Memory B cell (primary cell): Measurements from ENCODE around the gene DUSP2.

Experiments used
- ATAC-seq: fragments of 150-1000 bp; cut with Tn5 transposase; 2 replicates; pipeline ENCODE4 v1.10.0; 2021; ENCODE audit warnings: low read depth, mild to moderate bottlenecking, moderate library complexity
- DNase-seq, 2 donors: peaks; one replicate each; pipeline ENCODE4 v3.0.0; 2022; ENCODE audit warnings: low spot score in 2 of 2
- H3K27ac Mint-ChIP-seq: one replicate; pipeline ENCODE4 v1.8.0; 2022; ENCODE audit warnings: mild to moderate bottlenecking, moderate library complexity, mixed read lengths
- H3K27me3 Mint-ChIP-seq: one replicate; pipeline ENCODE4 v1.8.0; 2022; ENCODE audit warnings: mixed read lengths
- H3K36me3 Mint-ChIP-seq: one replicate; pipeline ENCODE4 v1.8.0; 2022; ENCODE audit warnings: mild to moderate bottlenecking, mixed read lengths
- H3K4me1 Mint-ChIP-seq: one replicate; pipeline ENCODE4 v1.8.0; 2022; ENCODE audit warnings: mixed read lengths
- H3K4me3 Mint-ChIP-seq: one replicate; pipeline ENCODE4 v1.8.0; 2022; ENCODE audit warnings: mild to moderate bottlenecking, moderate library complexity, mixed read lengths
- H3K9me3 Mint-ChIP-seq: one replicate; pipeline ENCODE4 v1.8.0; 2022; ENCODE audit warnings: mixed read lengths

DUSP2 gene

DNA sequence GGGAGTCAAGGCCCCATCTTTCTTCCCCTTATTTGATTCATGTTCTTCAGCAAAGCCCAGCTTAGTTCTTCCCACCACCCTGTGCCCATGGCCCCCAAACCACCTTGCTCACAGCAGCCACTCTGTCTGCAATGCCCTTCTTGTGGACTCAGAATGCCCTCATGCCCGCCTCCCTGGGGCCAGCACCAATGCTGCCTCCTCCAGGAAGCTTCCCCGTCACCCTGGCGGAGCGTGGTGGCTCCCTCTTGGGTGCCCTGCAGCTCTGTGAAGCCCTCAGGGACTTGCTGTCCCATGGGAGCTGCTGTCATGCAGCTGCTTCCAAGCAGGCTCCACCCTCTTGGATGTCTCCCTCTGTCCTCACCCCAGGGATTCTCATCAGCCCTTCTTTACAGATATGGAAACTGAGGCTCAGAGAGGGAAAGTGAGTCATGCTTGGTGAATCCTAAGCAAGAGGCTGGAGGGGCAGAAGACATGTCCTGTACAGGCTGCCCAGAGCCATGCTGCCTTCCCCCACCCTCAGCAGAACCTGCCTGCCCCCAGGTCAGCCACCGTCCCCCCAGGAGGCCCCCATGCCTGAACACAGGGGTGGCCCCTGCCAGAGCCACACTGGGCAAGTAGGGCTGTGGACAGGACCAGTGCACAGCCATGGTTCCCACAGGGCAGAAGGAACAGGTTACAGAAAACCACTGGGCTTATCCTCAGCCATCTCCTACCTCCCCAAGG, 11.8 kb upstream of the DUSP2 start:
- peak overlapping the region; percentile 22 for H3K27ac Mint-ChIP-seq
- H3K4me3 Mint-ChIP-seq, result peak overlapping the region; percentile 70
- ATAC-seq (peak; percentile 71), DNase-seq (peak; percentile 40 to 58)
- peaks cover 54% of the 10 kb centered on the region for H3K4me1 Mint-ChIP-seq
- no peaks in the 10 kb centered on the region for H3K27me3 Mint-ChIP-seq
- H3K36me3 Mint-ChIP-seq, result peaks cover 2% of the 10 kb centered on the region
- peaks cover 3% of the 10 kb centered on the region for H3K9me3 Mint-ChIP-seq

DNA sequence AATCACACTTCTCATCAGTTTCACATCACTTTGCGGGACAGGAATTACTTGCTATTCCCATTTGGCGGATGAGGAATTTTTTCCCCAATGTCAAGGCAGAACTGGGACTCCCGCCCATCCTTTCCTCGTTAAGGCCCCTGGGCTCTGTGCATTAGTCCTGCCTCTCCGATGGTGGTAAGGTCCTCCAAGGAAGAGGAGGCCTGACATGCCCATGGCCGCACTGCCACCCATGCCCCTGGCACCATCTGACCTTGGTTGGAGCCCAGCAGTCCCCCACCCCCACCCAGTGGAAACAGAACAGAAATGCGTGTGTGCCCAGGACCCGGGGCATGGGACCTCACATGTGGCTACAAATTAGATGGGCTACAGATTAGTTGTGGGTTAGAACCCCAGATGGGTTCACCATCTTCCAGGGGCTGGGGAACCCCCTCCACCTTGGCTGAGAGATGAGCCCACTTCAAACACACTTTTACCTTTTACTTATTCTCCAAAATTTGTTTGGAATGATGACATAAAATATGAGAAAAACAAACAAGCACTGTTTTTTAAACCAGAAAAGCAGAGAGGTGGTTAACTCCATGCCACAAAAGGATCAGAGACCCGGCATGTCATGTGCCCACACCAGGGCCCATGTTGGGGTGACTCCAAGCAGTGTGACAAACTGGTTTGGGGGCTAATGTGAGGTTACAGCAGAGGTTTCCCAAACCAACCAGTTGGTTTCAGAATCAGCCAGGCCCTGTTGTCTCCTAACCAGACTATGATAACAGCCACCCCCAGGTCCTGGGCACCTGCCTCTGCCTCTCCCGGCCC, 11.0 kb upstream of the DUSP2 start:
- peaks cover 3% of the 10 kb centered on the region for H3K9me3 Mint-ChIP-seq
- peaks cover 2% of the 10 kb centered on the region for H3K36me3 Mint-ChIP-seq
- ATAC-seq, result no peak
- peak overlapping the region; percentile 35 for H3K27ac Mint-ChIP-seq
- H3K27me3 Mint-ChIP-seq, result no peaks in the 10 kb centered on the region
- peaks cover 52% of the 10 kb centered on the region for H3K4me1 Mint-ChIP-seq
- no peak for DNase-seq
- peak overlapping the region; percentile 70 for H3K4me3 Mint-ChIP-seq

DNA sequence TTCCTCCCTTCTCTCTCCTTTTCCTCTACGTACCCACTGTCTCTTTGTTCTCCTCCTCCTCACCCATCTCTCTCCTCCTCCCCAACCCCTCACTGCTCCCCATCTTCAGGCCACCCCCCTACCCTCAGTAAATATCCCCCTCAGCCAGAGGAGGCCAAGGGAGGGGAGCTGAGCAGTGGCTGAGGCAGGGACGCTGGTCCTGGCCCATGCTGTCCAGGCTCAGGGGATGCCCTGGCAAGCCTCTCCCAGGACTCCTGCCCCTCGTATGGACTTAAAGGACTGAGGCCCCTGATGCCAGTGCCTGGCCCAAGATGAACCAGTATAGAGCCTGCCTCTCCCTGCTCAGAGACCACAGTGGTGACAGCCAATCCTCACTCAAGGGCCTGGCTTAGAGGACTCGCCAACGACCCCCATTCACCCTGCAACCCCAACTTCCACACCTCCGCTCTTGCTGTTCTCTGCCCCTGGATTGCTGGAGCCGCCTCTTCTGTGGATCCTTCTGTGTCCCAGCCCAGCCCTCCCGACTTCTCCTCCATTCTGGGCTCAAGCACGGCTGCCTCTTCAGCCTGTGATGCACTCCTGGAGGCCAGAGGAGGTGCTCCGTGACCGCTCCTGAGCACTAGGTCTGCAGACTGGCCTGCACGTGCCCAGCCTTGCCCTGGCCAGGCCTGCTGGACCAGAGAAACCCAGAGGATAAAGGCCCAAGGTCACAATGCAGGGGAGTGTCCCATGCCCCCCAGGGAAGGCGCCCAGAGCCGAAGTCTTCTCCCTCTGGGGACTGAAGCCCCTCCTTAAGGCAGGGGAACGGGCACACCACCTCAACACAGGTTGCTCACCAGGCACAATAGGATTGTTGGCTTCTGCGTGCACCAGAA, 9.5 kb upstream of the DUSP2 start:
- Mint-ChIP-seq H3K36me3 (no peaks in the 10 kb centered on the region), H3K4me1 (peaks cover 51% of the 10 kb centered on the region), H3K9me3 (no peaks in the 10 kb centered on the region), H3K27ac (no peak overlapping the region), H3K27me3 (no peaks in the 10 kb centered on the region), H3K4me3 (no peak overlapping the region)
- ATAC-seq (no peak), DNase-seq (no peak)

DNA sequence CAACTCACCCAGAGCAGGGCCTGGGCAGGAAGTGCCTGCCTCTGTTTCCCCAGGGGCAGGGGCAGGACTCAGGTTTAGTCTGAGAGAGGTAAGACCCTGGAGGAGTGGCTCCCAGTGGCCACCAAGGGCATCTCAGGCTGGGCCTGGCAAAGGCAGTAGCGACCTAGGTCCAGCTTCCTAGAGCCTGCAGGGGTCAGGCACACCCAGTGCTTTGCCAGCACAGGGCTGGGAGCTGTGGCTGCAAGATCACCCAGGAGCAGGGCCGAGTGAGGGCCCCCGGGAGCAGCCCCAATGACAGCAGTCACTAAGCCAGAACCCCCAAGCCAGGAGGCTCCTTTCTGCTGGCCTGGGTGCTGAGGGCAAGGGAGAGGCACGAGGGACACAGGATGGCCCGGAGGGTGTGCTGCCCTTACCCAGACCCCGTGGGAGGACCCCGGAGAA, 8.8 kb upstream of the DUSP2 start:
- no peak overlapping the region for H3K4me3 Mint-ChIP-seq
- H3K4me1 Mint-ChIP-seq, result peaks cover 45% of the 10 kb centered on the region
- H3K27ac Mint-ChIP-seq, result no peak overlapping the region
- no peak for ATAC-seq
- no peak for DNase-seq
- no peaks in the 10 kb centered on the region for H3K27me3 Mint-ChIP-seq
- no peaks in the 10 kb centered on the region for H3K9me3 Mint-ChIP-seq
- H3K36me3 Mint-ChIP-seq, result no peaks in the 10 kb centered on the region

DNA sequence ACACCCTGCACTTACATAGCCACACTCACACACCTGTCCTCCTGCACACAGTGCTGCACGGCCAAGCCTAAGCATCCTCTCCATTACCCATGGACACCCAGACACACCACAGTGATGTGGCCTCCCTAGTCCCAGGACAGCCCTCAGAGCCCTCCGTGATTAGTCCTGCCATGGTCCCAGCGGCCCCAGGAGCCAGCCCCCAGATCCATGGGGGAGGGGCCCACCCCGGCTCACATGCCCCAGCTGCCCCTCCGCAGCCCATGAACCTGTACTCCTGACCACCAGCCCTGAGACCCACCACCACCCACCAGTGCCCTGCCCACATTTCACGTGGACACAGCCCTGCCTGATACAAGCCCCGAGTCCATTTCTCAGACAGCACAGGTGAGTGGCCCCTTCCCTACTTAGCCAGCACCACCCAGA, 8.1 kb upstream of the DUSP2 start:
- Mint-ChIP-seq H3K27ac (no peak overlapping the region), H3K9me3 (no peaks in the 10 kb centered on the region), H3K4me1 (peaks cover 46% of the 10 kb centered on the region), H3K4me3 (no peak overlapping the region), H3K27me3 (no peaks in the 10 kb centered on the region), H3K36me3 (no peaks in the 10 kb centered on the region)
- no peak for ATAC-seq
- no peak for DNase-seq

DNA sequence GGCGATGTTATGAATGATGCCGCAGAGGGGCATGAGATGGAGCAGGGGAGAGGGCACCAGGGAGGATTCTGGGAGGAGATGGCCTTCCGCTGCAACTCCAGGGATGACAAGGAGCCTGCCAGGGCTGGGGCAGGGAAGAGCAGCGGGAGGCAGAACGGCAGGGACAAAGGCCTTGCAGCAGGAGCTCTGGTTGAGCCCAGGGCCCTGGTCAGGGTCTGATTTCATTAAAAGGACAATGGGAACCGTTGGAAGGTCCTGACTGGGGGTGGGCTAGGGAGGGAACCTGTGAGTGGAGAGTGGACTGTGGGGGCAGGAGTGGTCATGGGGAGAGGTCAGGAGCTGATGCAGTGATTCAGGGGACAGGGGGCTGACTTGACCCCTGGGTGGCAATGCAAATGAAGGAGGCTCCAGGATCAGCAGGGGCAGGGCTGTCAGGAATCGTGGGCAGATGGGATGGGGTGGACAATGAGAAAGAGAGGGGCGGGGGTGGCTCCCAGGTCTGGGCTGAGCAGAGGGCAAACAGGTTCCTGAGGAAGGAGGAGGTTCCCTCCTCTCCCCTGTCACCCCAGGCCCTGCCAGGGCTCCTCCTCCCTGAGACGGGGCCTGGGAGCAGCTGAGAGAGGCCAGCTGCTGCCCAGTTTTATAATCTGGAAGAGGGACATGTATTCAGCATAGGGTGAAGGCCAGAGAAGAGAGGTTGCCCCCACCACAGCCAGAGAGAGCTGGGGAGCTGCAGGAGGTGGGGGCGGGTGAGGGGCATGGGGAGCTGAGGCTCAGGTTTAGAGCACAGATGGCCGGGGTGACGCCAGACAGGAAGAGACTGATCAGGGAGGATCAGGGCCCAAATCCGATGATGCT, 7.3 kb upstream of the DUSP2 start:
- ATAC-seq (no peak), DNase-seq (no peak)
- Mint-ChIP-seq H3K4me3 (no peak overlapping the region), H3K36me3 (no peaks in the 10 kb centered on the region), H3K27ac (peak overlapping the region; percentile 30), H3K9me3 (no peaks in the 10 kb centered on the region), H3K4me1 (peaks cover 45% of the 10 kb centered on the region), H3K27me3 (no peaks in the 10 kb centered on the region)

DNA sequence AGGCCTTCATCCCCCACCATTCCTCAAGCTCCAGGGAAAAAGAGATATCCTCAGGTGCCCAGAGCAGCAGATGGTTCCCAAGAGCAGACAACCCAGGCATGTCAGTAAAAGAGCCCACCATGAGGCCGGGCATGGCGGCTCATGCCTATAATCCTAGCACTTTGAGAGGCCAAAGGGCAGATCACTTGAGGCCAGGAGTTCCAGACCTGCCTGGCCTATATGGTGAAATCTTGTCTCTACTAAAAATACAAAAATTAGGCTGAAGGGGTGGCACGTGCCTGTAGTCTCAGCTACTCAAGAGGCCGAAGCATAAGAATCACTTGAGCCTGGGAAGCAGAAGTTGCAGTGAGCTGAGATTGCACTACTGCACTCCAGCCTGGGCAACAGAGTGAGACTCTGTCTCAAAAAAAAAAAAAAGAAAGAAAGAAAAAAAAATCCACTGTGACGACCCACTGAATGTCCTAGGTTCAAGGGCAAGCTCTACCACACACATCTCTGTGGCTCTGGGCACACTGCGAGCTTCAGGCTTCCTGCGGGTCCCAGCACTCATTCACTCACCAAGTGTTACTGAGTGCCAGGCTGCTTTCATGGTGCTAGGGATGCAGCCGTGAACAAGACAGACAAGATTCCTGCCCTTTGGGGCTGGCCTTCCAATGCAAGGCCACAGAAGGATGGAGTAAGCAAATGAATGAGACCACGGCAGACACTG, 6.5 kb upstream of the DUSP2 start:
- peaks cover 43% of the 10 kb centered on the region for H3K4me1 Mint-ChIP-seq
- H3K27me3 Mint-ChIP-seq, result no peaks in the 10 kb centered on the region
- no peak overlapping the region for H3K4me3 Mint-ChIP-seq
- DNase-seq (no peak), ATAC-seq (no peak)
- peak overlapping the region; percentile 30 for H3K27ac Mint-ChIP-seq
- no peaks in the 10 kb centered on the region for H3K9me3 Mint-ChIP-seq
- H3K36me3 Mint-ChIP-seq, result no peaks in the 10 kb centered on the region

DNA sequence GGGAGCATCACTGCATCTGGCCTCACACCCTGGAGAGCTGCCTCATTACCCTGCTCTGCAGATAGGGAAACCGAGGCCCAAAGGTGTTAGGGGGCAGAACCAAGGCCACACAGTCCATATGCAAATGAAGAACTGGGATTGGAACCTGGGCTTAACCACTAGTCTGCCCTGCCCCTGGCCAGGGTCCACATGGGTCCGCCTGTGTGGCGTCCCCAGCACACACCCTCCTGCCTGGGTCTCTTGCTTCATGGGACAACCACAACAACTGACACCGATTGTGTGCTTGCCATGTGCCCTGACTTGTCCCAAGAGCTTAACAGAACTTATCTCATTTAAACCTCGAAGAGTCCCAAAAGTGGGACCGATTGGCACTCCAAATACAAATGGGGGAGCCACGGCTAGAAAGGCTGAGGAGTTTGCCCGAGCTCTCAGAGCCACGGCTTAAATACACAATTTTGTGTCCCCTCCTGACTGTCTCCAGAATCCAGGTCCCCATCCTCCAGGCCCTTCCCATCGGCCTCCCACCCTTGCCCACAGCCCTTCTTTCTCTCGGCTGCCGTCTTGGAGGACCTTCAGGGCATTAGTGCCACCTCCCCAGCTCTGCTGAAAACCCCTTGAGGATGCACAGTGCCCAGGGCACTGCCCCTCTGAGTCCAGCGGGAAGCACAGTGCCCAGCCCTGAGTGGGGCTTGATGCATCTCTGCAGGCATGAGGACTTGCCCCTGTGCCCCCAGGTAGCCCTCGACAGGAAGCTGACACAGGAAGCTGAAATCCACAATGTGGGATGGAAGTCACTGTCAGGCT, 5.8 kb upstream of the DUSP2 start:
- Mint-ChIP-seq H3K36me3 (no peaks in the 10 kb centered on the region), H3K4me3 (no peak overlapping the region), H3K27me3 (no peaks in the 10 kb centered on the region), H3K27ac (peak overlapping the region; percentile 80), H3K9me3 (no peaks in the 10 kb centered on the region), H3K4me1 (peaks cover 43% of the 10 kb centered on the region)
- ATAC-seq, result no peak
- DNase-seq, result no peak

DNA sequence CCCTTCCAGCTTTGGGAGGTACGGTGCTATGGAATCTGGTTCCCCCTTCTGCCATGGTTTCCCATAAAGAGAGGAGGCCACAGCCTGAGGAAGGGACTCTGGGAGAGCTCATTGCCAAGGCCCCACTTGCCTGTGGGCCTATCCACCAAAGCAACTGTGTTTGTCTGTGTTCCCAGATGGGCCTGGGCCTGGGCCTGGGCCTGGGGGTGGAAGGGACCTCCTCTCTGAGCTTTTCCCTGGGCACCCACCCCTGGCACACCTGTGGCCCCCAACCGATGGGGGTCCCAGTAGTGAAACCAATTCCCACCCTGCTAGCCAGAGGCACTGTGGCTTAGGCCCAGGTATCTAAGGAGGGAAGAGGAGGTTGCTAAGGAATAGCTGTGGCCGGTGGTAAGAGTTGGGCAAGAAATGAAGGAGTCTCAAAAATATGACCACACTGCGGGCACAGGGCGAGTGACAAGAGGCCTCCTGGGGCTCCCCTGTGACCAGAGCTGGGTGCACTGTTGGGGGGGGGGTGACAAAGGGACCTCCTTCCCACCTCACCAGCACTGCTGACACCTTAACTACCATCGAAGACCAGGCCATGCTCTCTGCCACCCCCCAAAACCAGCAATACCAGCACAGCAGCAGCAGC, 4.9 kb upstream of the DUSP2 start:
- no peaks in the 10 kb centered on the region for H3K36me3 Mint-ChIP-seq
- DNase-seq, result no peak
- H3K27ac Mint-ChIP-seq, result peak overlapping the region; percentile 80
- ATAC-seq, result no peak
- peaks cover 39% of the 10 kb centered on the region for H3K4me1 Mint-ChIP-seq
- no peaks in the 10 kb centered on the region for H3K27me3 Mint-ChIP-seq
- H3K9me3 Mint-ChIP-seq, result no peaks in the 10 kb centered on the region
- peak overlapping the region; percentile 27 for H3K4me3 Mint-ChIP-seq

DNA sequence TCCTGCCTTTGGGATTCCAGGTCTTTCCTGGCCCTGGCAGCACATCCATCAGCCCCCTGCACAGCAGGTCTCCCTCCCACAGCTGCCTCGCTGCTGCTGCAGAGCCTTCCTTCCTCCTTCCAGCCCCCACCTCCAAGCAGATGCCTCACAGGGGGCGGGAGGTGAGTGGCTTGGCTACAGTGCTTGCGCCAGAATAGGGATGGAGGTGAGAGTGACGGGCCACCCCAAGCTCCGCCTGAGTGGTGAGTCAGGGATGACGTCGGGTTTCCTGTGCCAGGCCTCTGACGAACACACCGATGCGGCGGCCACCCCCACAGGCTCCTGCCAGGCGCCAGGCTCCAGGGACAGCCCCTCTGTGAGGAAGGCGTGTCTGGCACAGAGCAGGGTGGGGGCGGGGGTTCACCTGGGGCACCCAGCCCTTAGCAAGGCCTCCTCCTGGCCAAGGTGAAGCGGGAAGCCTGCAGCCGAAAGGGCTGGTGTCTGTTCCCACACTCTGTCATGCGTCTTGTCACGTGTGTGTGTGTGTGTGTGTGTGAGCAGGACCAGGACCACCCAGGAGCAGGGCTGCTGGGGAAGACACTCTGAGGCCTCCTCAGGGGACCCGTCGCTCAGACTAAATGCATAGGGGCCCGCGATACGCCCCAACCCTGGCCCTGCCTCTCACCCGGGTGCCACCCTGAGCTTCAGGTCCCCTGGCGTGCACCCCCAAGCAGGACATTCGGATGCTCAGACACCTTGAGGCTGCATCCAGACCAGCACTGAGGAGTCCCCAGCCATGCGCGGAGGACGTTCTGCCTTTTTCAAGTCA, 3.4 kb upstream of the DUSP2 start:
- Mint-ChIP-seq H3K4me1 (peaks cover 49% of the 10 kb centered on the region), H3K4me3 (peak overlapping the region; percentile 74)
- DNase-seq, result peak; percentile 86 to 94

DNA sequence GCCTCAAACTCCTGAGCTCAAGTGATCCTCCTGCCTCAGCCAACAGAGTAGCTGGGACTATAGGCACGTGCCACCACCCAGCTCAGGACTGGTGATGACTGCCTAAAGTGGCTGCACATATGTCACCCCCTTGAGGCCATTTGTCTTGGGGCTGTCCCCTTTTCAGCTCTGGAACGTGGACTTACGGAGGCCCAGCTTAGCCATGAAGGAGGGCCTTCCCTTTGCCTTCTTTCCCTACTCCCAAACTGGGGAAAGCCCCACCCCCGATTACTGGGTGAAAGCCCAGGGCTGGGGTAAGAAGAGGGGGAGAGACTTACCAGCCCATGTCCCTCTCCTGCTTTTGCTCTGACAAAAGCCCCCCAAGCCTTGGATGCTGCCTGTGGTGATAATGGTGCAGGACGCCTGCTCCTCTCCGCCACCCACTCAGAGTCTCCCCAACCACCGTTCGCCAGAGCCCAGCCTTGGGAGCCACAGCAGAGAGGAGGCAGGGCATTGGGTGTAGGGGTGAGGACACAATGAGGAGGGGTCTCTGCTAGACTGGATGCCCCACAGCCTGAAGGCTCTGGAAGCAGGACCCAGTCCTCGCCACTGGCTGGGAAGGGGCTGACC, 2.5 kb upstream of the DUSP2 start:
- peaks cover 45% of the 10 kb centered on the region for H3K4me1 Mint-ChIP-seq
- peak overlapping the region; percentile 98 for H3K27ac Mint-ChIP-seq
- ATAC-seq (no peak), DNase-seq (no peak)
- H3K27me3 Mint-ChIP-seq, result no peaks in the 10 kb centered on the region
- H3K4me3 Mint-ChIP-seq, result peak overlapping the region; percentile 34
- no peaks in the 10 kb centered on the region for H3K36me3 Mint-ChIP-seq
- no peaks in the 10 kb centered on the region for H3K9me3 Mint-ChIP-seq

More for the DNA sequence above, 3.4 kb upstream of the DUSP2 start:
- H3K27ac Mint-ChIP-seq, result peak overlapping the region; percentile 98
- no peaks in the 10 kb centered on the region for H3K27me3 Mint-ChIP-seq
- H3K9me3 Mint-ChIP-seq, result no peaks in the 10 kb centered on the region
- peak; percentile 71 for ATAC-seq
- no peaks in the 10 kb centered on the region for H3K36me3 Mint-ChIP-seq
